Measurements from ENCODE around the gene SHKBP1.
"Not testable (repeated sequence)": the region's sequence is repeated elsewhere in the genome, so short reads cannot be mapped to it uniquely, and the experiment has no call there.

Gene SHKBP1

GRCh38 chr19:40610396-40611064 is 33.9 kb downstream of the SHKBP1 start:
- peak in 5 of 10 donors; percentile 34 to 93 (median 57) for DNase-seq
- intact Hi-C loops (cut with DNase I), result no loop called here

GRCh38 chr19:40611096-40611495 is 34.4 kb downstream of the SHKBP1 start:
- intact Hi-C loops (cut with DNase I), result no loop called here
- DNase-seq, result peak in 1 of 10 donors; percentile 74

- peak in 1 of 10 donors; percentile 43 for DNase-seq
- intact Hi-C loops (cut with DNase I), result no loop called here
Observed at GRCh38 chr19:40611900-40612698, 35.4 kb downstream of the SHKBP1 start.

- intact Hi-C loops (cut with DNase I), result no loop called here
- DNase-seq, result peak in 1 of 10 donors; percentile 82
Observed at GRCh38 chr19:40612831-40613689, 36.4 kb downstream of the SHKBP1 start.

GRCh38 chr19:40613690-40614621 is 37.3 kb downstream of the SHKBP1 start:
- intact Hi-C loops (cut with DNase I), result no loop called here
- DNase-seq, result peak in 2 of 10 donors; percentile 77 to 86

GRCh38 chr19:40614622-40615411 is 38.1 kb downstream of the SHKBP1 start:
- intact Hi-C loops (cut with DNase I), result no loop called here
- DNase-seq, result peak in 1 of 10 donors; percentile 64

- peak in 2 of 10 donors; percentile 3 to 5 for DNase-seq
- intact Hi-C loops (cut with DNase I), result no loop called here
Observed at GRCh38 chr19:40616178-40616577, 39.5 kb downstream of the SHKBP1 start.

GRCh38 chr19:40616941-40617340 is 40.3 kb downstream of the SHKBP1 start:
- intact Hi-C loops (cut with DNase I), result no loop called here
- DNase-seq, result peak in 2 of 10 donors; percentile 6 to 59

- intact Hi-C loops (cut with DNase I), result no loop called here
- DNase-seq, result no peak
Observed at GRCh38 chr19:40617961-40618360, 41.3 kb downstream of the SHKBP1 start.

- intact Hi-C loops (cut with DNase I), result no loop called here
Observed at GRCh38 chr19:40619333-40620160, 42.9 kb downstream of the SHKBP1 start.

GRCh38 chr19:40620161-40620485 is 43.5 kb downstream of the SHKBP1 start:
- DNase-seq, result peak in 1 of 10 donors; percentile 29
- intact Hi-C loops (cut with DNase I), result no loop called here

More at GRCh38 chr19:40619333-40620160, 42.9 kb downstream of the SHKBP1 start:
- peak in 1 of 10 donors; percentile 54 for DNase-seq

- no peak for DNase-seq
- intact Hi-C loops (cut with DNase I), result no loop called here
Observed at GRCh38 chr19:40621283-40621682, 44.6 kb downstream of the SHKBP1 start.

GRCh38 chr19:40621966-40622772 is 45.5 kb downstream of the SHKBP1 start:
- intact Hi-C loops (cut with DNase I), result no loop called here
- DNase-seq, result peak in 2 of 10 donors; percentile 62 to 70

GRCh38 chr19:40622773-40623075 is 46.1 kb downstream of the SHKBP1 start:
- intact Hi-C loops (cut with DNase I), result no loop called here
- DNase-seq, result peak in 2 of 10 donors; percentile 70 to 82

- intact Hi-C loops (cut with DNase I), result no loop called here
- DNase-seq, result peak in 1 of 10 donors; percentile 75
Observed at GRCh38 chr19:40623403-40624251, 47.0 kb downstream of the SHKBP1 start.

GRCh38 chr19:40624369-40625153 is 47.9 kb downstream of the SHKBP1 start:
- DNase-seq; intact Hi-C loops (cut with DNase I): not testable (repeated sequence)

Measured in posterior cingulate gyrus (tissue), 11 donors.